IPS-18a (cell line): ENCODE results near the gene UBE2J2.

ENCODE experiments used
- H3K27ac ChIP-seq: one replicate; pipeline ENCODE4 v1.5.1; 2013; ENCODE audit warnings: low read length
- H3K27me3 ChIP-seq: one replicate; pipeline ENCODE4 v1.6.1; 2013; ENCODE audit warnings: mild to moderate bottlenecking, low read length; ENCODE audit not compliant: control insufficient read depth, insufficient read depth
- H3K36me3 ChIP-seq: one replicate; pipeline ENCODE4 v1.6.1; 2013; ENCODE audit warnings: low read depth, low read length; ENCODE audit not compliant: control insufficient read depth
- H3K4me1 ChIP-seq: one replicate; pipeline ENCODE4 v1.6.1; 2013; ENCODE audit warnings: low read depth, low read length; ENCODE audit not compliant: control insufficient read depth
- H3K4me3 ChIP-seq: one replicate; pipeline ENCODE4 v1.5.1; 2013; ENCODE audit warnings: low read length
- H3K9ac ChIP-seq: one replicate; pipeline ENCODE4 v1.6.1; 2013; ENCODE audit warnings: mild to moderate bottlenecking, low read length, moderate library complexity
- H3K9me3 ChIP-seq: one replicate; pipeline ENCODE4 v1.6.1; 2013; ENCODE audit warnings: low read depth, low read length; ENCODE audit not compliant: control insufficient read depth

UBE2J2 gene

GRCh38 chr1:1299686-1300351 is 26.2 kb upstream of the UBE2J2 start:
- H3K4me3 ChIP-seq, result no peak overlapping the region
- no peaks in the 10 kb centered on the region for H3K36me3 ChIP-seq
- H3K9ac ChIP-seq, result no peak overlapping the region
- H3K27me3 ChIP-seq, result no peaks in the 10 kb centered on the region
- no peaks in the 10 kb centered on the region for H3K9me3 ChIP-seq
- no peak overlapping the region for H3K27ac ChIP-seq
- H3K4me1 ChIP-seq, result peaks cover 5% of the 10 kb centered on the region

GRCh38 chr1:1298861-1299685 is 25.4 kb upstream of the UBE2J2 start:
- H3K27ac ChIP-seq, result no peak overlapping the region
- no peaks in the 10 kb centered on the region for H3K36me3 ChIP-seq
- no peak overlapping the region for H3K9ac ChIP-seq
- H3K4me1 ChIP-seq, result no peaks in the 10 kb centered on the region
- no peak overlapping the region for H3K4me3 ChIP-seq
- H3K9me3 ChIP-seq, result no peaks in the 10 kb centered on the region
- no peaks in the 10 kb centered on the region for H3K27me3 ChIP-seq

- Histone ChIP-seq H3K4me3 (no peak overlapping the region), H3K27me3 (no peaks in the 10 kb centered on the region), H3K9me3 (no peaks in the 10 kb centered on the region), H3K9ac (no peak overlapping the region), H3K36me3 (no peaks in the 10 kb centered on the region), H3K4me1 (no peaks in the 10 kb centered on the region), H3K27ac (no peak overlapping the region)
These were observed 24.3 kb upstream of the UBE2J2 start for GRCh38 chr1:1297802-1298424.

- no peaks in the 10 kb centered on the region for H3K27me3 ChIP-seq
- H3K9ac ChIP-seq, result no peak overlapping the region
- no peaks in the 10 kb centered on the region for H3K4me1 ChIP-seq
- no peaks in the 10 kb centered on the region for H3K9me3 ChIP-seq
- H3K4me3 ChIP-seq, result no peak overlapping the region
- H3K27ac ChIP-seq, result no peak overlapping the region
- no peaks in the 10 kb centered on the region for H3K36me3 ChIP-seq
These were observed 22.7 kb upstream of the UBE2J2 start for GRCh38 chr1:1296070-1297061.

GRCh38 chr1:1295154-1295923 is 21.7 kb upstream of the UBE2J2 start:
- Histone ChIP-seq H3K36me3 (no peaks in the 10 kb centered on the region), H3K27me3 (no peaks in the 10 kb centered on the region), H3K9me3 (no peaks in the 10 kb centered on the region), H3K9ac (no peak overlapping the region), H3K27ac (no peak overlapping the region), H3K4me3 (no peak overlapping the region), H3K4me1 (no peaks in the 10 kb centered on the region)

GRCh38 chr1:1294250-1294890 is 20.7 kb upstream of the UBE2J2 start:
- H3K27ac ChIP-seq, result no peak overlapping the region
- no peak overlapping the region for H3K4me3 ChIP-seq
- H3K4me1 ChIP-seq, result no peaks in the 10 kb centered on the region

GRCh38 chr1:1293263-1294249 is 19.9 kb upstream of the UBE2J2 start:
- no peaks in the 10 kb centered on the region for H3K9me3 ChIP-seq

More at GRCh38 chr1:1294250-1294890, 20.7 kb upstream of the UBE2J2 start:
- Histone ChIP-seq H3K9ac (no peak overlapping the region), H3K27me3 (no peaks in the 10 kb centered on the region), H3K36me3 (no peaks in the 10 kb centered on the region), H3K9me3 (no peaks in the 10 kb centered on the region)

GRCh38 chr1:1292851-1293250 is 19.2 kb upstream of the UBE2J2 start:
- Histone ChIP-seq H3K9me3 (no peaks in the 10 kb centered on the region), H3K4me1 (no peaks in the 10 kb centered on the region), H3K27me3 (no peaks in the 10 kb centered on the region), H3K36me3 (no peaks in the 10 kb centered on the region), H3K4me3 (no peak overlapping the region), H3K27ac (no peak overlapping the region), H3K9ac (no peak overlapping the region)

More at GRCh38 chr1:1293263-1294249, 19.9 kb upstream of the UBE2J2 start:
- Histone ChIP-seq H3K27ac (no peak overlapping the region), H3K9ac (no peak overlapping the region), H3K27me3 (no peaks in the 10 kb centered on the region), H3K36me3 (no peaks in the 10 kb centered on the region), H3K4me1 (no peaks in the 10 kb centered on the region), H3K4me3 (no peak overlapping the region)

- Histone ChIP-seq H3K27ac (no peak overlapping the region), H3K4me3 (no peak overlapping the region), H3K27me3 (no peaks in the 10 kb centered on the region), H3K9ac (no peak overlapping the region), H3K9me3 (no peaks in the 10 kb centered on the region), H3K4me1 (no peaks in the 10 kb centered on the region), H3K36me3 (no peaks in the 10 kb centered on the region)
These were observed 18.8 kb upstream of the UBE2J2 start for GRCh38 chr1:1292442-1292779.
